ENCODE data around the gene HELZ2. TPM values are rescaled to one million over a fixed set of nuclear protein-coding genes. Genes with fewer than 3 reads are reported as not detected.

HELZ2 gene
- total RNA-seq, 4 donors from 2014 or later = 3.5 to 41.9 (median 22.1) TPM

DNA sequence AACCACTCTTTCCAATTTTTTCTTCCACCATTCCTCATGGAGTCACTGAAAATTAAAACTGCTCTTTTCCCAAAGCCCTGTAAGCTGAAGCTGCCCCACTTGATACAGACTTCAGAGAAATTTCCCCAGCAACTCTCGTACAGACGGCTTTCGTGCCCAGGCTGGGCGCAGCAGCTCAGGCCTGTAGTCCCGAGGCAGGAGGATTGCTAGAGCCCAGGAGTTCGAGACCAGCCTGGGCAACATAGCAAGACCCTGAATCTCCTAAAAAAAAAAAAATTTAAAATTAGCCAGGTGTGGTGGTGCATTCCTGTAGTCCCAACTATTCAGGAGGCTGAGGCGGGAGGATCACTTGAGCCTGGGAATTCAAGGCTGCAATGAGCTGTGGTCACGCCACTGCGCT is 46.9 kb downstream of the HELZ2 start:
- TF ChIP-seq, protein P1, sequence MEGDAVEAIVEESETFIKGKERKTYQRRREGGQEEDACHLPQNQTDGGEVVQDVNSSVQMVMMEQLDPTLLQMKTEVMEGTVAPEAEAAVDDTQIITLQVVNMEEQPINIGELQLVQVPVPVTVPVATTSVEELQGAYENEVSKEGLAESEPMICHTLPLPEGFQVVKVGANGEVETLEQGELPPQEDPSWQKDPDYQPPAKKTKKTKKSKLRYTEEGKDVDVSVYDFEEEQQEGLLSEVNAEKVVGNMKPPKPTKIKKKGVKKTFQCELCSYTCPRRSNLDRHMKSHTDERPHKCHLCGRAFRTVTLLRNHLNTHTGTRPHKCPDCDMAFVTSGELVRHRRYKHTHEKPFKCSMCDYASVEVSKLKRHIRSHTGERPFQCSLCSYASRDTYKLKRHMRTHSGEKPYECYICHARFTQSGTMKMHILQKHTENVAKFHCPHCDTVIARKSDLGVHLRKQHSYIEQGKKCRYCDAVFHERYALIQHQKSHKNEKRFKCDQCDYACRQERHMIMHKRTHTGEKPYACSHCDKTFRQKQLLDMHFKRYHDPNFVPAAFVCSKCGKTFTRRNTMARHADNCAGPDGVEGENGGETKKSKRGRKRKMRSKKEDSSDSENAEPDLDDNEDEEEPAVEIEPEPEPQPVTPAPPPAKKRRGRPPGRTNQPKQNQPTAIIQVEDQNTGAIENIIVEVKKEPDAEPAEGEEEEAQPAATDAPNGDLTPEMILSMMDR (IDR thresholded peaks at IDR 0.05) = no peak
- TF ChIP-seq POLR2A (IDR thresholded peaks at IDR 0.05) = no peak
- Histone ChIP-seq H3K27me3 (no peaks in the 10 kb centered on the region), H3K9me3 (no peaks in the 10 kb centered on the region), H3K4me1 (peaks cover 0 to 6% of the 10 kb centered on the region in 2 donors), H3K36me3 (no peaks in the 10 kb centered on the region), H3K4me3 (no peak overlapping the region), H3K27ac (no peak overlapping the region)
- intact Hi-C loops (cut with DNase I; ENCODE audit: low total_unique reads) = no loop called here
- DNase-seq = no peak

DNA sequence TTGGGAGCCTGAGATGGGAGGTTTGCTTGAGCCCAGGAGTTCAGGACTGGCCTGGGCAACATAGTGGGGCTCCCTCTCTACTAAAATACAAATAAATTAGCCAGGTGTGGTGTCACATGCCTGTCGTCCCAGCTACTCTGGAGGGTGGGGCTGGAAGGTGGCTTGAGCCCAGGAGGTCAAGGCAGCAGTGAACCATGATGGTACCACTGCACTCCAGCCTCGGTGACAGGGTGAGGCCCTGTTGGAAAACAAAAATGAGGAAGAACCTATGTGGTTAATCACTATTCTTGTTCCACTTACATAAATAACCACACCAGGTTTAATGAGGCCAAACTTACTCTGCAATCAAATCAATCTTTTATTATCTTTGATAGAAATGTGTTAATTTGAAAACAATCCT is 48.1 kb downstream of the HELZ2 start:
- H3K27ac ChIP-seq = no peak overlapping the region
- no peaks in the 10 kb centered on the region for H3K36me3 ChIP-seq
- DNase-seq = no peak
- H3K9me3 ChIP-seq = no peaks in the 10 kb centered on the region
- no peak overlapping the region for H3K4me3 ChIP-seq
- H3K4me1 ChIP-seq = peaks cover 0 to 16% of the 10 kb centered on the region in 2 donors
- intact Hi-C loops (cut with DNase I; ENCODE audit: low total_unique reads) = no loop called here
- TF ChIP-seq, protein P1 (IDR thresholded peaks at IDR 0.05) = no peak
- TF ChIP-seq POLR2A (IDR thresholded peaks at IDR 0.05) = no peak
- no peaks in the 10 kb centered on the region for H3K27me3 ChIP-seq

DNA sequence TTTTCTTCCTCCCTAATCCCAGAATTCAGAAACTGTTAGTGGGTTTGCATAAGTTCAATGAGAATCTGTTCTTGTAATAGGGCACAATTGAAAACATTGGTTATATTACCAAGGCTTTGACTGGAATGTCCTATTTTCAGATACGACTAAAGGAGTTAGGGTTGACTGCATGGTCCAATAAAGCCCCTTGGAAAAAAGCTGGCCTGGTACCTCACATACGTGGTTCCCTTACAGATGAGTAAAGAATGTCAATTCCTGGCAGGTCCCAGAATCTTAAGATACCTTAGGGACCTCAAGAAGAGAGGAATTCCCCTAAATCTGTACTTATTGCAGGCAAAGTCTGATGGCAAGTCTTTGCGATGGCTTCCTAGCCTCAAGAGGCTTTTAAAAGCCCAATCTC is 48.9 kb downstream of the HELZ2 start:
- Histone ChIP-seq H3K27me3 (no peaks in the 10 kb centered on the region), H3K36me3 (no peaks in the 10 kb centered on the region), H3K4me1 (peaks cover 0 to 16% of the 10 kb centered on the region in 2 donors), H3K4me3 (no peak overlapping the region), H3K27ac (no peak overlapping the region), H3K9me3 (no peaks in the 10 kb centered on the region)
- intact Hi-C loops (cut with DNase I; ENCODE audit: low total_unique reads) = no loop called here
- DNase-seq = no peak
- TF ChIP-seq, protein P1 (IDR thresholded peaks at IDR 0.05) = no peak
- no peak for TF ChIP-seq POLR2A (IDR thresholded peaks at IDR 0.05)

Other genes starting within 250 kb of the HELZ2 start
- gene CHRNA4, start 212.9 kb downstream of the HELZ2 start, total RNA-seq = 1 to 10 TPM in 1 of 4 donors, under 1 TPM in 1, not detected in 2; 0.21 to 1.5 TPM
- 1 to 10 TPM in 2 of 4 donors, not detected in 2; 1.2 to 4.9 TPM for gene KCNQ2, start 101.6 kb downstream of the HELZ2 start, total RNA-seq
- gene EEF1A2, start 75.2 kb downstream of the HELZ2 start, total RNA-seq = 1 to 10 TPM in 2 of 4 donors, not detected in 2; 1.1 to 1.5 TPM
- gene PPDPF, start 53.5 kb downstream of the HELZ2 start, total RNA-seq = 100 to 1,000 TPM in 2 of 4 donors, 10 to 100 TPM in 2; 35.8 to 200 (median 88.6) TPM
- gene PTK6, start 36.9 kb downstream of the HELZ2 start, total RNA-seq = under 1 TPM in 2 of 4 donors, not detected in 2; under 0.01 TPM
- not detected for gene SRMS, start 26.5 kb downstream of the HELZ2 start, total RNA-seq
- gene FNDC11, start 20.1 kb downstream of the HELZ2 start, total RNA-seq = under 1 TPM in 2 of 4 donors, not detected in 2; 0.34 to 0.69 TPM
- 10 to 100 TPM in 2 of 4 donors, 1 to 10 TPM in 2; 2.1 to 24.8 (median 11.5) TPM for gene GMEB2, start 52.9 kb upstream of the HELZ2 start, total RNA-seq
- gene STMN3, start 79.2 kb upstream of the HELZ2 start, total RNA-seq = 10 to 100 TPM in 3 of 4 donors, 1 to 10 TPM in 1; 9.2 to 30.5 (median 20.9) TPM
- 10 to 100 TPM; 17.4 to 56.5 (median 26.6) TPM for gene RTEL1, start 84.1 kb upstream of the HELZ2 start, total RNA-seq
- gene TNFRSF6B, start 122.4 kb upstream of the HELZ2 start, total RNA-seq = 1 to 10 TPM in 1 of 4 donors, under 1 TPM in 1, not detected in 2; 0.83 to 4.1 TPM
- 10 to 100 TPM; 26.1 to 59.8 (median 33.5) TPM for gene ARFRP1, start 133.7 kb upstream of the HELZ2 start, total RNA-seq
- 10 to 100 TPM in 3 of 4 donors, 1 to 10 TPM in 1; 1.5 to 37.9 (median 15.3) TPM for gene ZGPAT, start 133.8 kb upstream of the HELZ2 start, total RNA-seq
- 10 to 100 TPM in 1 of 4 donors, 1 to 10 TPM in 3; 2.6 to 10.5 (median 8.4) TPM for gene LIME1, start 162.4 kb upstream of the HELZ2 start, total RNA-seq
- 100 to 1,000 TPM in 1 of 4 donors, 10 to 100 TPM in 3; 10.5 to 120 (median 41.0) TPM for gene SLC2A4RG, start 165.5 kb upstream of the HELZ2 start, total RNA-seq